ENCODE measurements around the gene ZSCAN20.

ZSCAN20 gene

DNA sequence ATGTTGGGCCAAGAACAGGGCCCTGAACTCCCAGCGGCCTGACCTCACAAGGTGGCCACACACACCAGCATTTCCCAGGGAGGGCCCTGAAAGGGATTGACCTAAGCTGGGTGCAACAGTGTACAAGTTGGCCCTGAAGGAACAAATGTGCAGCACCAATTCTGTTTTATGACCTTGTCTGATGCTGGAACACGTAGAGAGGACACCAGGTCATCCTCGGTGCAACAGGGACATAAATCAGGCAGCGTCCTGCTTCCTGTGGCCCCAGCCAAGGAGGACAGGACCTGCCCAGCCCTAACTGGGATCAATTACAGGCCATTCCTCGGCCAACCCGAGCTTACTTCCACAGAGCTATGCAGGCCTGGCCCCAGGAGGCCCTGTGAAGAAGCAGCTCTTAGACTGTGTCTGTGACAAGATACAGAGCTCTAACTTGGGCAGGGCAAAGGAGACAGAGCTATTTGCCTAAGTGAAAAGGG is 28.7 kb upstream of the ZSCAN20 start:
- no peak for DNase-seq

- DNase-seq = no peak
Measured at GRCh38 chr1:33445108-33445507, 27.3 kb upstream of the ZSCAN20 start.

DNA sequence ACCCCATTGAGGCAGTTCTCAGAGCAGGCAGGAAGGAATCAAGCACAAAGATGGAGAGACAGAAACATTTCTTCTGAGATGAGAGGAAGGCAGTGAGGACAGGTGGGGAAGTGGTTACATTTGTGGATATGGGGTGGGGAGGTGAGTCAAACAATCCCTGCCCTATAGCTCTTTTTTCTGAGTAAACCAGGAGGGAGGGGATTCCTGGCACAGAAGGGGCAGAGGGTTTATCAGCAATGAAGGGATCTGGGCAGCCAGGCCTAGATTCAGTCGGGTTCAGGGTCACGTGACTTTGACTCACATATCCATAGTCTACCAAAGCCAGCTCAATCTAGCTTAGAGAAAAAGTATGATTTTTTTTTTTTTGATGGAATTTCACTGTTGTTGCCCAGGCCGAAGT is 25.9 kb upstream of the ZSCAN20 start:
- no peak for DNase-seq

GRCh38 chr1:33454646-33455282 is 17.7 kb upstream of the ZSCAN20 start:
- DNase-seq = peak; percentile 24

- peak; percentile 79 for DNase-seq
Measured at GRCh38 chr1:33455539-33456501, 16.6 kb upstream of the ZSCAN20 start.

- no peak for DNase-seq
Measured at GRCh38 chr1:33456502-33456886, 16.0 kb upstream of the ZSCAN20 start.

DNA sequence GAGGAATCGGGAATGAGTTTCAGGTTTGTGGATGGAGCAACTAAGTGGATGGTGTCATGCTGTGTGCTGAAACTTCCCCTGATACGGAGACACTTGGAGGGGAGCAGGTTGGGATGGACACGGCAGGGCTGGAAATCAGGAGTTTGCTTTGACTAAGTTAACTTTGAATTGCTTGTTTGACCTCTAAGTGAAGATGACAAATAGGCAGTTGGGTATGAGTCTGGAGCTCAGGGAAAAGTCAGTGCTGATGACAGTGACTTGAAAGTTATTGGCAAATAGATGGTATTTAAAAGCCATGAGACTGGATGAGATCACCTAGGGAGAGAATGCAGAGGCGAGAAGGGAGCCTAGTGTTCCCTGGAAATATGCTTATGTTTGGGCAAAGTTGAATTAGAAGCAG is 12.8 kb upstream of the ZSCAN20 start:
- no peak for DNase-seq

DNA sequence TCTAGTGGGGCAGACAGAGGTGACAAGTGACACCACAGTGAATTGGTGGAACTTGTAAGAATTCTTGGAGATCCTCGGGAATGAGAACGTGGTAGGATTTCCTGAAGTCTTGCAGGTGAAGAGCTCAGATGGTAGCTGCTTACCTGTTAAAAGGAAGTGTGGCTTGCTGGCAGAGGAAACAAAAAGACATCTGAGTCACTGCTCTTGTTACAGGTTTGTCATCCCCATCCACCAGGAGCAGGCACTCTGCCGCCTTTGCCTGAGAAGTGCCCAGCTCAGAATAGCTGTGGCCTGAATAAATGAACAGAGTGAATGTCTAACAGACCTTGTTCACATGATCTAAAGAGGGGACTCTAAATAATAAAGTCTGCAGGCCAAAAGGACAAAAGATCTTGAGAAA is 12.3 kb upstream of the ZSCAN20 start:
- no peak for DNase-seq

DNA sequence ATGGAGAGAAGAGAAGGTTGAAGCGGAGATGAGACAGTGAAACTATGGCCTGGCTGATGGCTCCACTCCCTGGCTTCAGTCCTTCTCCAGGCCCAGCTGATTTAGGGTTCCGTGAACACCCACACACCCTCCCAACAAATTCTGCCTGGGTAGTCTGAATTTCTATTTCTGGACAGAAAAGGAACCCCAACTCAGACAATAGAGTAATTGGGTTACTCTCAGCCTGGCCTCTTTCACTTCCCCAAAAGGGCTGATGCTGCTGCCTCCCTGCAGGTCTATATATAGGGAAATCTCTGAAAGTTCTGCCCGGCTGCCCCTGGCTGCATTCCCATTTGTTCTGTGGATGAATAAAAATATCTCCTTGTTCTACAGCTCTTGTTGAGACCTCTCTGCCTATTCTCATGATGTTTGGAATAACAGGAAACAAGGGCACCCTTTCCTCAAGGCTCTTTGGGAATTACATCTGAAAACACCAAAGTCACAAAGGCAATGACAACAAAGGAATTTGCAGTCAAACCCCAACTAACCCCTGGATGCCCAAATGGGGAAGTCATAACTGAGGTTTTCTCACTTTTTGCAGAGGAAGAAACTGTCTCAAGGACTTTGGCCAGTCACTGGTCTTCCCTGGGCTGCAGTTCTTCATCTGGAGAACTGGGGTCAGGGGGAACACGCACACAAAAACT is 11.4 kb upstream of the ZSCAN20 start:
- DNase-seq = no peak

GRCh38 chr1:33462405-33463164 is 9.9 kb upstream of the ZSCAN20 start:
- DNase-seq = no peak

DNA sequence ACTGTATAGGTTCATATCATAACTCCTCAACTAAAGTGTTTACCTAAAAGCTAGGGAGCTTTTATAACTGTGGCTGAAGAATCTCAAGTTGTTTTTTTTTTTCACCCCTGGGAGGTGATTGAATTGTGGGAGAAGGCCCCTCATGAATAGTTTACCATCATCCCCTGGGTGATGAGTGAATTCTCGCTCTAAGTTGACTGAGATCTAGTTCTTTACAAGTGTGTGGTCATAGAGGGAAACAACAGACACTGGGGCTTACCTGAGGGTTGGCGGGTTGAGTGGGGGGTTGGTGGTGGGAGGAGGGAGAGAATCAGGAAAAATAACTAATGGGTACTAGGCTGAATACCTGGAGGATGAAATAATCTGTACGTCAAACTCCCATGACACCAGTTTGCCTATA is 7.9 kb upstream of the ZSCAN20 start:
- no peak for DNase-seq

GRCh38 chr1:33465316-33465715 is 7.1 kb upstream of the ZSCAN20 start:
- no peak for DNase-seq

DNA sequence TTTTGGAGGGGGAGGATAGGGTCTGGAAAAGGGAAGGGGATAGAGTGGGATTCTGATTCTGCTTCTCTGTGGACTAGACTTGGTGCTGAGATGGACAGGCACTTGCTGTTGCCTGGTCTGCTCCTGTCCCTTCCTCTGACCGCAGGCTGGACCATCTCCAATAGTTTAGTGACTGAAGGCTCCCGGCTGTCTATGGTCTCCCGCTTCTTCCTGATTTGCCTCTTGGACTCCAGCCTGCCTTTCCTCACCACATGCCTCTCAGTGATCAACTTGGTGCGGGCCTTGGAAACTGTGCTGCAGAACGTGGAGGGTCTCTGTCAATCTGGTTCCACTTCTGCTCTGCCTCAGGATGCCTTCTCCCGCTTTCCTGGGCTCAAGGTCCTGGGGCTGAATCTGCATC is 6.3 kb upstream of the ZSCAN20 start:
- DNase-seq = no peak

GRCh38 chr1:33468011-33468410 is 4.4 kb upstream of the ZSCAN20 start:
- DNase-seq = no peak

GRCh38 chr1:33468531-33468930 is 3.9 kb upstream of the ZSCAN20 start:
- no peak for DNase-seq

DNA sequence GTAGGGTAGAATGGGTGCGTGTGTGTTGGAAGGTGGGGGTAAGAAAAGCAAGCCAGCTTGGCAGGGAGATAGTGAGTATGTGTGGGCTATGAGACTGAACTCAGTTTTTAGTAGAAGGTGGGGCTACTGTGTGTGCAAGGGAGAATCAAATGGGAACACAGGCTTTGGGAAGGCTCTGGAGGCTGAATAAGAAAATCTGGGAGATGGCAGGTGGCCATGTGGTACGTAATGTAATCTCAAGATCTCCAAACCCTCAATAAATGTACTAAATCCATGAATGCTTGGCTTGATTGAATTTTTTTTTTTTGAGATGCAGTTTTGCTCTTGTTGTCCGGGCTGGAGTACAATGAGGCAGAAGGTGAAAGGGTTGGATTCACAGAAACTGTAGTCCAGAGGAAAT is 3.5 kb upstream of the ZSCAN20 start:
- DNase-seq = no peak

- DNase-seq = no peak
Measured at GRCh38 chr1:33469691-33470090, 2.8 kb upstream of the ZSCAN20 start.

- DNase-seq = peak; percentile 86
Measured at GRCh38 chr1:33470495-33471012, 1.9 kb upstream of the ZSCAN20 start.

GRCh38 chr1:33471416-33471815 is 1.0 kb upstream of the ZSCAN20 start:
- no peak for DNase-seq

GRCh38 chr1:33473900-33474299 is 1.5 kb downstream of the ZSCAN20 start:
- DNase-seq = no peak

- no peak for DNase-seq
Measured at GRCh38 chr1:33477451-33477850, 5.0 kb downstream of the ZSCAN20 start.

DNA sequence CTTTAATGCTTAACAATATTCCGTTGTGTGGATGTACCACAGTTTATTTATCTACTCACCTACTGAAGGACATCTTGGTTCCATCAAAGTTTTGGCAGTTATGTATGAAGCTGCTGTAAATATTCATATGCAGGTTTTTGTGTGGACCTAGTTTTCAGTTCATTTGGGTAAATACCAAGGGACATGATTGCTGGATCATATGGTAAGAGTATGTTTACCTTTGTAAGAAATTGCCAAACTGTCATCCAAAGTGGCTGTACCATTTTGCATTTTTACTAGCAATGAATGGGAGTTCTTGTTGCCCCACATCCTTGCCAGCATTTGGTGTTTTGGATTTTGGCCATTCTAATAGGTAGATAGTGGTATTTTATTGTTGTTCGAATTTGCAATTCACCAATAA is 10.0 kb downstream of the ZSCAN20 start:
- no peak for DNase-seq

- DNase-seq = no peak
Measured at GRCh38 chr1:33488624-33489023, 16.2 kb downstream of the ZSCAN20 start.

Data from NCI-H1694 treated with DMSO at 0.1 percent for 48 hours (cell line).